ENCODE measurements around the gene LZTS2.

- no peak for TF ChIP-seq GATA2 (IDR thresholded peaks at IDR 0.05; ENCODE audit: low read depth, low read length)
- TF ChIP-seq GATA3 (IDR thresholded peaks at IDR 0.05; ENCODE audit: low read depth, low read length), result no peak
Observed at GRCh38 chr10:101043363-101043707, 43.7 kb downstream of the LZTS2 start.

Measured in SH-SY5Y (cell line).